M059J (cell line): ENCODE measurements around the gene DPM2. TPM values are rescaled to one million over a fixed set of nuclear protein-coding genes. Genes with fewer than 3 reads are reported as not detected.

Experiments used
- DNase-seq: peaks from one replicate; pipeline ENCODE4 v3.0.0-alpha.2; 2012; ENCODE audit warnings: low read depth
- total RNA-seq: library from RNA; depleted of rRNA; stranded (reverse); fragments of >200 nt; shearing (Covaris generic); gene quantifications from 2 replicates; pipeline ENCODE4 v1.2.3, GENCODE V29; 2014

The DPM2 gene
- total RNA-seq, 1 experiment from 2014 or later = 53.8 TPM

DNA sequence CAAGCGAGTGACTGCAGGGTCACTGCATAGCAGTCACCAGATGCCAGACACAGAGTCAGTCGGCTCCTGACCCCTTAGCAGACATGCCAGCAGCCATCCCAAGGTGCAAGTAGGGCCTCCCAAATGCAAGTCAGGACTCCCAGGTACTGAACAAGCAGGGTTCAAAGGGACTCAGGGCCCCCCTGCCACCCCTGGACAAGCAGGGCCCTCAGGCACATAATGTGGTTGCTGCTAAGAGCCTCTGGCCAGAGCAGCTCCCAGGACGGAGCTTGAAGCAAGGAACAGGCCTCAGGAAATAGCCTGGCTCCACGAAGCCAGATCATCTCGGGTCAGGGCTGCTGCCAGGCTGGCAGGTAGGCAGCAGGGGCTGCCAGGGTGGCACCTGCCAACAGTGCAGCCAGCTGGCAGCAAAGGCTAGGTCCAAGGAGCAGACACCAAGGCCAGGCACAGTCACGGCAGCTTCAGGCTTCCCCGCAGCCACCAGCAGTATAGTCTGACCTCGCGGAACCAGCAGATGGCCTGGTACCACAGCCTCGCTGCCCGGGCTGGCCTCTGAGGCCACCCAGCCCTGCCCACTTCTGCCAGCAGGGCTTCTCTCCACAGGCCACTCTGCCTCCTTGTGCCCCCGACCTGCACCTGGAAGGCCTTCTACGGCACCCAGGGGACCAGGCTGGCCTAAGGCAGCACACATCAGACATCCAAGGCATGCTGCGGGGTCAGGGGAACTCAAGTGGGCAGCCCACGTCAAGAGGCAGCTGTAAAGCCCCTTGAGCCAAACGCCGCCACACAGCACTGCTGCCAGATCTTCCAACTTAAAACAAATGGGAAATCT lies 35.7 kb upstream of the DPM2 start:
- DNase-seq = no peak

DNA sequence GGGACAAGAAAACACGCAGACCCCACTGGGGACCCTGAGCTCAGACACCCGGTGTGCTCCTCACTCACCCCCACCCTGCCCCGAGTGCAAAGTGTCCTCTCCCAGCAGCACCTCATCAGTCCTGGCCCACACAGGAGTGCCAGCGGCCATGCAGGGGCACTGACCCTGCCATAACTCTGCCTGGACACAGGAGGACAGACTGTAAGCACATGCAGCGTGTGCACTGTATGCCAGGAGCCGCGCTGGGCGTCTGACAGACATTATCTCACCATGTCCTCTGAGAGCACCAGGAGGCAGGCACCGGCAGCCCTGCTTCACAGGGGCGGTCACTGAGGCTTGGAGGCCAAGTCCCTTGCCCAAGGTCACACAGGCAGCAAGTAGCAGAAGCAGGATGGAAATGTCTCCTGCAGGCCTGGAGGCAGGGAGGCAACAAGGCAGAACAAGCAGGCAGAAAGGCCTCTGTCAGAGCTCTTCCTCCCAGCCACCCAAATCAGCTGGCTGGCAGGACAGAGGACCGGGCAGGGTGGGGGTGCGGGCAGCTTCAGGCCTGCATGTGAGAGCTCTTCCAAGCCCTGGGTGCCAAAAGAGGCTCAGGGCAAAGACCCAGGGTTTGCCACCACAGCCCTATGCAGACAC lies 34.7 kb upstream of the DPM2 start:
- no peak for DNase-seq

DNA sequence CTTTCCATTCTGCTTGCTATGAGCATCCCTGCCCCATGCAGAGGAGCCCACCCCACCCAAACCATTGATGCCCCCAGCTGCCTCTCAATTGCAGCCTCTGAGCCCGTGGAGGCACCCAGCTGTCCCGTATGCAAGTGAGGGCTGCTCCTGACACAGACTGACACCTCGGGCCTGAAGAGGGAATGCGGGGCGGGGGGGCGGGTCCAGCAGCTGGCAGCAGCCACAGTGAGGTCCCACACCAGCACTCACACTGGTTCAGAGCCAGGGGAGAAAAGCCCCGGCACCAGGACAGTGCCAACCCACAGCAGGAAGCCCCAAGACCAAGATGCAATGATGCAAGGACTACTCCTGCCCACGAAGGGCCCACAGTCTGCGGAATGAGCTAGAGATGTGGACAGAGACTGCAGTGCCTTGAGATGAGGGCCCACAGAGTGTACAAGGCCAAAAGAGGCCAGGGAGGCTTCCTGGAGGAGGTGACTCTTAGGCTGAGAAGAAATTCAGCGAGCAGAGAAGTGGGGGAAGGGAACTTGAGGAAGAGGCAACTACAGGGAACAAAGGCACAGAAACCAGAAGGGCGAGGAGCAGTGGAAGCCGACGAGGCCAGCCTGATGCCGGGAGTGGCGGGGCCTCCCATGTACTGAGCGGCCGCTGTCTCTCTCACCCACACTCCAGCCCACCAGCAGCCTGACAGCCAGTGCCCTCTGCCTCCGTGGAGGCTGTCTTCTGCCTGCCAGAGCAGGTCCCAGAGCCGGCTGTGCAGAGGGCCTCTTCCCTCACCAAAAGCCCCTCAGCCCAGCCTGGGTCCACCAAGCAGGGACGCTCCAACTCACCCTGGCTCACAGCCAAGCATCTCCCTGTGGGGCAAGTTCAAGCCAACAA lies 33.9 kb upstream of the DPM2 start:
- no peak for DNase-seq

DNA sequence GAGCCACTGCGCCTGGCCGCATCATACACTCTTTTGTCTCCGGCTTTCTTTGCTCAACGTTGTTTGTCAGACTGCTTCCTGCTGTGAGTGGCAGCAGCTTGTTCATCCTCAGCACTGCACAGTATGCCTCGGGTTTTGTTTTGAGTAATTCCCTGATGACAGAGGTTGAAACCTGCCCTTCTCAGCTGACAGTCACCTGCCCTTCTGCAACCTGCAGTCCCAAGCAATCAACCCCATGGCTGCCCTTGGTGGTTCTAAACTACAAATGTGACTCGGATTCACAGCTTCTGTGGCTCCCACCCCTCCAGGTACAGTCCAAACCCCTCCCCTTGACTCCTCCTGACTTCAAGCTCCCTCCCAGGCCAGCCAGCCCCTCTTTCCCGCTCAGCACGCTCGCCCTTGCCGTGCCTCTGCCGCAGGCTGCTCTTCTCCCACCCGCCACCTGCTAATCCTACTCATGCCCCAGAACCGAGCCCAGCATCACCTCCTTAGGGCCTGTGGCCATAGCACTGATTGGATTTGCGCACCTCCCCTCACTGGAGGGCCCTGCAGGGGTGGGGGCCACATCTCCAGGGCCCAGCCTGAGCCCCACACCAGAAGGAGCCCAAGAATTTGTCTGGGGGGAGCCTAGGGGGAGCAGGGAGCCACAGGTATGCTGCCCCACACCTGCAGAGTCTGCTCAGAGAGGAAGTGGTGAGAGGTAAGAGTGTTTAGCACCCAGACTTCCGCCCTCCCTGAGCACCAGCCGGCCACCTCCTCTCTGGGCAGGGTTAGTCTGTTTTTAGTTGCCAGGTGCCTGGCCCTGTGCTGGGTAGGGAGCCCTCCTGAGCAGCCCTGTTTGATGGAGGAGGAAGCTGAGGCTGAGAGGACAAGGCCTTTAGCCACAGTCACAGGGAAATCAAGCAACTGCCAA lies 33.0 kb upstream of the DPM2 start:
- no peak for DNase-seq

DNA sequence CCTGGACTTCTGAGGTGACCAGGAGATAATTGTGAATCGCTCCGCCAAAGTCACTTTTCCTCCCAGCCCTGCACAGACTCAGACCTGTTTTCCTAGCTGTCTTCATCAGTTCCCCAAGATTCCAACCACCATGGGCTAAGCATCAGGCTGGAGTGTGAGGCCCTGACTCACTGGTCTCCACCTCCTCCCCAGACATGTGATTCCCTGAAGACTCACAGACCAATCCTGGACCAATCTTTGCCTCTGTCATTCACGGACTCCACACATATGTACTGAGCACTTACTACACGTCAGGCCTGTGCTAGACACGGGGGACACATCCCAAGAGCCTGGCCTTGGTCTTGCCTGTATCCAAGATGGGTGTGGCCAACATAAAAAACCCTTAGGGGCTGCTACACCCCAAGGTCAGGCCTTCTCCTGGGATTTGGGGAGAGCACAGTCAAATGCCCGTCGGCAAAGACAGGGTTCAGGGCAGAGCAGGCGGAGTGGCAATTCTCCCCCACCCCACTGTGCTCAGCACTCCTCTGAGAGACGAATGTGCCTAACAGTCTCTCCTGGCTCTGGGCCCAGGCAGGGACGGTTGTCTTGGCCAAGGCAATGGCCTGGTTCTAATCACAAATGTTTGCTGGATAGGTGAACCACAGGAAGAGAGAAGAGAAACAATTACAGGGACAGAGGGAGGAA lies 31.2 kb upstream of the DPM2 start:
- peak; percentile 81 for DNase-seq

DNA sequence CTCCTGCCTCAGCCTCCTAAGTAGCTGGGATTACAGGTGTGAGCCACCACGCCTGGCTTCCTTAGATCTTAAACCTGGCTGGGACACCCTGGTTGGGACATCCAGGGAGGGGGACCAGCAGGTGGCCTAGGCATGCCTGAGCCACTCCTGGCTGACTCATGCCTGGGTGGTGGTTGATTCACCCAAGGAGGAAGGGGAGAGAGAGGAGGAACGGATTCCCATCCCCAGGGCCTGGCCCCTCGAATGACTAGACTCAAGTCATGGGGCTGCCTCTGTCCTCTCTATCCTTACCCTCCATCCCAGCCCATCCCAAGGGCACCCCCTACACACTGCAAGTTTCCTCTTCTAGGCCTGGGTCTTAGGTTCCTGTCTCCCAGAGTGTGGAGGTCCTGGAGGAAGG lies 30.4 kb upstream of the DPM2 start:
- DNase-seq = peak; percentile 79

DNA sequence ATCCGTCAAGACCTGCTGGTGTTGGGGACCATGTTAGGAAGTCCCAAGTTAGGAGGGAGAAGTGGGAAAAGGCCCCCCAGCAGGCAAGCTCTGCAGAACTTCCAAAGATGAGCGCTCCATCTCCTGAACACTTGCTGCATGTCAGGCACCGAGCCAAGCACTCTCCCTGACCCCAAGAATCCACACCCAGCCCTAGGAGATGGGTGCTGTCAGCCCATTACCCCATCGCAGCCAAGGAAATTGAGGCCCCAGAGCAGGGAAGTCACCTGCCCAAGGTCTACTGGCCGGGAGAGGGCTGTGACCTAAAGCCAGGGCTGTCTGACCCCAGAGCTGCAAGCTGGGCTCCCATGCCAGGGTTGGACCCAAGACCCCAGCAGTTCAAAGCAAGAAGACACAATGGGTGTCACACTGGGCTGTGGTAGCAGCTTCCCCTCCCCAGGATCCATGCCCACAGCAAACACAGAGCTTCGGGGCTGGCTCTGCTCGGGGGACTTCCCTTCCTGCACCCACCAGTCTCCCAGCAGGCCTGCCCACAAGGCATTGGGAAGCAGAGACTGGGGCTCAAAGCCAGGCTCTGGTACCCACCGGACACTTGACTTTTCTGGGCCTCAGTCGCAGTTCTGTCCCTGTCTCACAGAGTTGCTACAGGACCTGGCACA lies 29.6 kb upstream of the DPM2 start:
- DNase-seq = no peak

DNA sequence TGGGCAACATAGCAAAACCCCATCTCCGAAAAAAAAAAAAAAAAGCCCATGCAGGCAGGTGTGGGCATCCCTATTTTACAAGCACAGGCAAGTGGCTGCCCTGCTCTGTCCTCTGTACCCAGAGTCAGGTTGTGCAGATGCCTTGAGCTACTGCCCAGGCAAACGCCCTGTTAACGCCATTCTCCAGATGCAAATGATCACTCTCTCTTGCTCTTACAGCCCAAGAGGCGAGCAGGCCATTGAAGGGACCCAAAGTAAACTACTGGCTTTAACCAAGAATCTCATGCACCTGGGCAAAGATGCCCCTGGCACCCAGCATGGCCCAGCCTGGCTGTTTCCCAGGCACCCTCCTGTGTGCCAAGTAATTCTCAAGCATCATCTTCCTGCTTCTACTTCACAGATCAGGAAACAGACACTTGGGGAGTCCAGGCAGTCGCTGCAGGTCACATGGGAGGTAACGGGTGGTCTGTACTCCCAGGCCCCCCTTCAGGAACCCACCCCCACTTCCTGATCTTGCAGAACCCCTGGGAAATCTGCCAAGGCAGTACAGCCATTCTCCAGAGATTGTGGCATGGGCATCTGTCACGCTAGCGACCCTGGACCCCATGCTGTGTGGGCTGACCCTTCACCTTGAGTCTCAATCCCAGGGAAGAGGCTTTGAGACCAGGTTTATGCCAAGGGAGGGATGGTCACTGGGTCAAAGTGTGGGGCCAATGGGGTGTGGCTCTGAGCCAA lies 28.9 kb upstream of the DPM2 start:
- DNase-seq = no peak

DNA sequence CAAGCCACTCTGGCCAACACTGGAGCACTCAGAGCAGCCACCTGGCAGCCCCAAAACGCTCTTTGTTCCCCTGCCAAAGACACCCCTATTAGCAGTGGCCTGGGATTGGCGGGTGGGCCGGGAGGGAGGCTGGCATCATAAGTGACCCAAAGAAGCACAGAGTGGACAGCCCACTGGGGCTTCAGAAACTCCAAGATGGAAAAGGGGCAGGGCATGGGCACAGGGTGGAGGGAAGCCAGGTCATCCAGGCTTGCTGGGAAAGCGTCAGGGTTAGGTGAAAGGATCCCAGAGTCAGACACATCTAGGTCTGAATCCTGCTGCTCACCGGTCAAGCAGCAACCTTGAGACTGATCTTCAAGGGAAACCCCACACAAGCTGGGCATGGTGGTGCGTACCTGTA lies 28.3 kb upstream of the DPM2 start:
- DNase-seq = no peak

DNA sequence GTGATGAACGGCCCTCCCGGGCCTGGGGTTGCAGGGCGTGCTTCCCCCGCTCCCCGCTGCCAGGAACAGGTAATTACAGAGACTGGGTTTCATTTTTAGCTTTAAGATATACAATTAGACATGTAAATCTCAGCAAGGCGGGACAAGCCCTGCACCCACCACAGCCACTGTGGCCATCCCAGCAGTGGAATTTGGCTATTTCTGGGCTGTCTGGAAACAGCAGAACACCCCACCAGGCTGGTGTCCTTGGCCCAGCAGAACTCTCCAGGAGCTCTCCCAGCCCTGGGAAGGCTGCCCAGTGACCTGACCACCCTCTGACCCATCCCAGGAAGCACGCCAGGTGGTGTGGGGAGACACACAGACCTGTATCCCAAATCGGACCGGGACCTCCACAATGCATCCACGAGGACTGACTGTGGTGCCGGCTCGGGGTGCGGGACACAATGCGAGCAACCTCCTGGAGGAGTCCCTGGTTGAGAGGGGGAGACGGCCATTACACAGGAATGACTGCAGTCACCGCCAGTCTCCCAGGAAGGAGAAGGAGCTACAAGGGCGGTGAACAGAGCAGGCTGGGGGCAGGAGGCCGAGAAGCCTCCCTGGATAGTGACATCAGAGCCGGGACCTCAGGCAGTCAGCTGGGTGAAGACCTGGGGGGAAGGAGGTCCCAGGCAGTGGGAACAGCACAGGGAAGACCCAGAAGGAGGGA lies 25.9 kb upstream of the DPM2 start:
- no peak for DNase-seq

DNA sequence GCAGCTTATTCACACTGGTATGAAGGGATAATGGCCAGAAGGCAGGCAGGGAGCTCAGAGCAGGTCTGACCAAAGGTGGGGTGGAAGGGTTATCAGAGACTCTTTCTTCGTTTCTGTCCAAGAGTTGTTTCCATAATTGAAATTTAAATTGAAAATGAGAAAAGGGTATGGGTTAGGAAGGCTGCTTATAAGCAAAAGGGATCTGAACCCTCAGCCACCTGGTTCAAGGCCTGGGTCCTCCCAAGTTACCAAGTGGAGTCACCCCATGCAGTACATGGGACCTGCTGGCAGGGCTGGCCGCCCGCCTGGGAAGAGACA lies 25.3 kb upstream of the DPM2 start:
- no peak for DNase-seq

DNA sequence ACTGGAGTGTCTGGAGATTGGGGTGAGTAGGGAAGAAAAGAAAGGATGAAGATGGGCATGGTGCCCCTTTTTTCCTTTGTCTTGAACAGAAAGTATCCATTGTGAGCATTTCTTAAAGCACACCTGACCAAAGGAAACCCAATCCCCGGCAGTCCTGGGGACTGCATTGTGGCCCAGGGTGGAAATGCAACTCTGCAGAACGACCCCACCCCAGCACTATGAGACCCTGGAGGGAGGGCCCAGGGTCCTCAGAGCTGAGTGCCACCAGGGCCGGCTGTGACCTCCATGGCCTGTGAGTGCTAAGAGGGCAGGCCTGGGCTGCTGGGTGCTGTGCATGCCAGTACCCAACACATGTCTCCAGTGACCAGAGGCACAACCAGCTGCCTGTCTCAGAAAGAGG lies 24.6 kb upstream of the DPM2 start:
- no peak for DNase-seq

DNA sequence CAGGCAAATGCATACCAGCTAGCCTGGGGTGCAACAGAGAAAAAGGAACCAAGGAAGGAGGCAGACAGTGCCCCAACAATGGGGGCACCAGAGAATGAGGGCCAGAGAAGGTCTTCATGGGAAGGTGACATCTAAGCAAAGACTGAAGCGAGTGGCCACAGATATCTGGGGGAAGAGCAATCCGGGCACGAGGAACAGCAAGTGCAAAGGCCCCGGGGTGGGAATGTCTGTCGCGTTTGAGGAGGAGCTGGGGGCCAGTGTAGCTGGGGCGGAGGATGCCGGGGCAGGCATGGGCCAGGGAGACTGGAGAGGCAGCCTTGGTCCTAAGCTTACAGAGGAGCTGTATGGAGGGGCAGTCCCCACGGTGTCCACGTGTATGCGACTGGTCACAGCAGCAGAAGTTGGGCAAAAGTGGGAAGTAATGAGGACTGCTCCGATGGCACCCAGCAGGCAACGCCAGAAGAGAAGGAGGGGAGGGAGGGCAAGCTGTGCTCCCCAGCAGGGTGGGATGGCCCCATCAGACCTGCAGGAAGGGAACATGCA lies 24.0 kb upstream of the DPM2 start:
- DNase-seq = no peak

DNA sequence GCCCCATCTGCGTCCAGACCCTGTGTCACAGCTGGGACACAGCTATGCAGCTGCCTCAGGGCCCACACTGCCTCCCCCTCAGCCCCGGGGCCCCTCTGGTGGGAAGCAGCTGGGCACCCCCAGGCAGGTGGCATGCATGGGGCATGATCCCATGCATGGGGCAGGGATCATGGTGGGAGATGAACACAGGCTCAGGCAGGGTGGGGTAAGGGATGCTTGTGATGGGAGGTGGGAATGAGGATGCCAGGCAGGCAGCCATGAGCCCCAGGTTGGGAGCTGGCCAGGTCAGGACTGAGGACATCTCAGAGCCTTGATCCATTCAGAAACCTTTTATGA lies 23.5 kb upstream of the DPM2 start:
- DNase-seq = no peak

DNA sequence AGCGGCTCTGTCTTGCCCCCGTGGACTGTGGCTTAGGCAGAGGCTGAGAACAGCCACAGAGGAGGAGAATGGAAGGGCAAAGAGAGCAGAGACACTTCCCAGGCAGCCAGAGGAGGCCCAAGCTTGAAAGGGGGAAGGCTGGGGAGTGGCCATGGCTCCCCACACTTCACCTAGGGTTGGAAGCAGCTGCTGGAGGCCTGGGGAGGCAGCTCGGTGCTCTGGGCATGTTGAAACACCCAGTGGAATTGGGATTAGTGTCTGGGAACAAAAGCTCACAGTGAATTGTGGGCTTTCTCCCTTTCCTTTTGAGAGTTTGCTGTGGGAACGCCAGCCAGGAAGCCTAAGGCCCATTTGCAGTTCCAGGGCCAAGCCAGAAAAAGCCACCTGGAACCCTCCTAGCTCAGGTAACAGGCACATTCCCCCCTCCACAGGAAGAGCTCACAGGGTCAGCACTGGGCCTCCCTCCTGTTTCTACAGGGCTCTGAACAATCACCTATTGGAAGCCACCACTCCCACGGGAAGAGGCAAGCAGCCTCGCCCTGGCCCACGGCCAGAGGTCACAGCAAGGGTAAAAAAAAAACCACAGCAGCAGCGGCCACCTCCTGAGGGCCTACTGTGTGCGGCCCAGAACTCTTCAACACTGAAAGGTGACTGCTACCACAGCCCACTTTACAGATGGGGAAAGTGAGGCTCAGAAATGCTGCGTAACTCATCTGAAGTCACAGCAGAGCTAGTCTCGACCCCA lies 22.9 kb upstream of the DPM2 start:
- DNase-seq = no peak

DNA sequence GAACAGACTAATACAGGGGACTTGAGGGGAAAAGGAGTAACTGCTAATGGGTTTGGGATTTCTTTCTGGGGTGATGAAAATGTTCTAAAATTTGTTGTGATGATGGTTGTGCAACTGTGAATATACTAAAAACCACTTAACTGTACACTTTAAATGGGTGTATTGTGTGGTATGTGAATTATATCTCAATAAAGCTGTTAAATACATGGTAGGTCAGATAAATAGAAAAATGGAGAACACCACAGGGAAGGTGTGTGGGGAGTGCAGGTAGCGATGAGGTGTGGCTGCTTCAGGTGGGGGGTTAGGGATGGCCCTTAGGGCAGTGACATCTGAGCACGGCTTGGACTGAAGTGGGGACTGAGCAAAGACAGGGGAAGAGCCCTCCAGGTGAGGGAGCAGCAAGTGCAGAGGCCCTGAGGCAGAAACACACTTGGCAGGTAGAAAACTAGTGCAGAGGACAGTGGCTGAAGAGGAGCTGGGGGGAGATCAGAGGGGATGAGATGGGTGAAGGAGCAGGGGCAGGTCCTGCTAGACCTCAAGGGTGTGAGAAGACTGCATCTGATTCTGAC lies 22.3 kb upstream of the DPM2 start:
- no peak for DNase-seq

DNA sequence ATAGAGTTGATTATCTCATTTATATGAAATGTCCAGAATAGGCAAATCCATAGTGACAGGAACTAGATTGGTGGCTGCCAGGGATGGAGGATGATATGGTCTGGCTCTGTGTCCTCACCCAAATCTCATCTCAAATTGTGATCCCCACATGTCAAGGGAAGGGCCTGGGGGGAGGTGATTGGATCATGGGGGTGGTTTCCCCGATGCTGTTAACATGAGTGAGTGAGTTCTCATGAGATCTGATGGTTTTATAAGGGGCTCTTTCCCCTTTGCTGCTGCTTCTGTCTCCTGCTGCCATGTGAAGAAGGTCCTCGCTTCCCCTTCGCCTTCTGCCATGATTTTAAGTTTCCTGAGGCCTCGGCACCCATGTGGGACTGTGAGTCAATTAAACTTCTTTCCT lies 21.7 kb upstream of the DPM2 start:
- DNase-seq = no peak

DNA sequence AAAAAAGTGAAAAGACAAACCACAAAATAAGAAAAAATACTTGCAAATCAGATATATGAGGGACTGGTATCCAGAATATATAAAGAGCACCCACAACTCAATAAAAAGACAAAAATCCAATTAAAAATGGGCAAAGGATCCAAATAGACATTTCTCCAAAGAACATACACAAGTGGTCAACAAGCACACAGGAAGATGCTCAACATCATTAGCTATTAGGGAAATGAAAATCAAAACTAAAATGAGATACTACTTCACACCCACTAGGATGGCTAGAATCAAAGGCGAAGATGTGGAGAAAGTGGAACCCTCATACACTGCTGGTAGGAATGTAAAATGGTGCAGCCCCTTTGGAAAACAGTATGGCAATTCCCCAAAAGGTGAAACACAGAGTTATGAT lies 21.1 kb upstream of the DPM2 start:
- DNase-seq = no peak
